Germinal center (tissue), 1 donor: ENCODE data around the gene GTF2I.
"Not testable (repeated sequence)": the region's sequence is repeated elsewhere in the genome, so short reads cannot be mapped to it uniquely, and the experiment has no call there.

Source experiments
- DNase-seq: peaks from one replicate; pipeline ENCODE4 v3.0.0; 2012; ENCODE audit warnings: mixed read lengths, low spot score

The GTF2I gene

GRCh38 chr7:74717889-74718288, 60.4 kb downstream of the GTF2I start:
- no peak for DNase-seq

GRCh38 chr7:74718336-74718735, 60.8 kb downstream of the GTF2I start:
- no peak for DNase-seq

- DNase-seq = no peak
Measured at GRCh38 chr7:74722153-74722552, 64.6 kb downstream of the GTF2I start.

- no peak for DNase-seq
Measured at GRCh38 chr7:74725840-74726239, 68.3 kb downstream of the GTF2I start.

- no peak for DNase-seq
Measured at GRCh38 chr7:74726309-74727101, 69.0 kb downstream of the GTF2I start.

- not testable (repeated sequence) for DNase-seq
Measured at GRCh38 chr7:74728686-74729085, 71.2 kb downstream of the GTF2I start.

- not testable (repeated sequence) for DNase-seq
Measured at GRCh38 chr7:74730186-74730585, 72.7 kb downstream of the GTF2I start.

- not testable (repeated sequence) for DNase-seq
Measured at GRCh38 chr7:74739974-74740703, 82.6 kb downstream of the GTF2I start.

GRCh38 chr7:74743936-74744557, 86.5 kb downstream of the GTF2I start:
- not testable (repeated sequence) for DNase-seq

- DNase-seq = not testable (repeated sequence)
Measured at GRCh38 chr7:74753921-74754482, 96.5 kb downstream of the GTF2I start.

- DNase-seq = not testable (repeated sequence)
Measured at GRCh38 chr7:74756673-74757072, 99.2 kb downstream of the GTF2I start.

- DNase-seq = not testable (repeated sequence)
Measured at GRCh38 chr7:74758268-74758667, 100.8 kb downstream of the GTF2I start.

- DNase-seq = not testable (repeated sequence)
Measured at GRCh38 chr7:74758982-74759381, 101.5 kb downstream of the GTF2I start.

GRCh38 chr7:74765205-74765918, 107.8 kb downstream of the GTF2I start:
- not testable (repeated sequence) for DNase-seq

GRCh38 chr7:74766509-74766908, 109.0 kb downstream of the GTF2I start:
- not testable (repeated sequence) for DNase-seq

GRCh38 chr7:74766991-74767390, 109.5 kb downstream of the GTF2I start:
- DNase-seq = not testable (repeated sequence)

GRCh38 chr7:74770062-74770461, 112.5 kb downstream of the GTF2I start:
- DNase-seq = not testable (repeated sequence)

GRCh38 chr7:74772093-74772492, 114.6 kb downstream of the GTF2I start:
- not testable (repeated sequence) for DNase-seq

- DNase-seq = not testable (repeated sequence)
Measured at GRCh38 chr7:74773760-74774750, 116.5 kb downstream of the GTF2I start, which contains the start of gene NCF1. TSS of gene NCF1 (plus strand) at chr7:74774011. CDS start at chr7:74774032, 21 bp downstream.

- not testable (repeated sequence) for DNase-seq
Measured at GRCh38 chr7:74775111-74775510, 117.6 kb downstream of the GTF2I start.
